UCSD-AML1 (cell line): ENCODE measurements around the gene HOXB7.

Experiments
- DNase-seq: peaks from one replicate; lab custom pipeline; 2025; ENCODE audit not compliant: unreplicated experiment; lab: John Stamatoyannopoulos, UW

The HOXB7 gene

DNA sequence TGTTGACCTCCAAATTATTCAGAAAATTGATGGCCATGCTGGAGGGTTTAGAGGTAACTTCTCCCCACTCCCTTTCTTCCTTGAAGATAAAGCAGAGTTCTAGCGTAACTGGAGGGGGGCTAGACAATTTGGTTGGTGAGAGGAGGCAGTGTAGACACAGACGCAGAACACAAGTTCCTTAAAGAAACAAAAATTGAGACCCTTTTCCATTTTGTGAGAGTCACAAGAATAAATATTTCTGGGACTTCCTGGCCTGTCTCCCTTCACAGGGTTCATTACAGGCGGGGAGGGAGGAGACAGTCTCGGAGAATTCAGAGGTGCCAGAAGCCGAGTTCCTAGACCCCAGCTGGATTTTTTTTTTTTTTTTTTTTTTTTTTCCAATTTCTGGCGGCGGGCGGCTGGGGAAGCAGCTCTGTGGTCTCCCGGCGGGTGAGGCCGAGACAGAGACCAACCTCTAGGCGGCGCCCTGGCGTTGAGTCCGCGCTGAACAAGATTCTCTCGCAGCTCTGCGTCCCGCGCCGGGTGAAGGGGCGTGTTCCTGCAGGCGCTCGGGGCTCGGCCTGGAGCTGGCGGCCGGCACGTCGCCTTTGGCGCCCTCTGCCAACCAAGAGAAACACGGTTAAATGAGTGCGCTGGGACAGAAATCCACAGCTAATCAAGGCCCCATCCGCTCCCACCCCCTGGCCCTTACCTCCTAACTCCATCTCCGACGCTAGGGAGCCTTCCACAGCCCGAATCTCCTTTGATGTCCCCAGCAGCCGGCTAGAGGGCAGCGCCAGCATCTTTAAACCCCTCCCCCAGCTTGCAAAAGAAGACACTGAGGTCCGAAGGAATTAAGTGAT, 25.6 kb upstream of the HOXB7 start:
- peak; percentile 87 for DNase-seq

DNA sequence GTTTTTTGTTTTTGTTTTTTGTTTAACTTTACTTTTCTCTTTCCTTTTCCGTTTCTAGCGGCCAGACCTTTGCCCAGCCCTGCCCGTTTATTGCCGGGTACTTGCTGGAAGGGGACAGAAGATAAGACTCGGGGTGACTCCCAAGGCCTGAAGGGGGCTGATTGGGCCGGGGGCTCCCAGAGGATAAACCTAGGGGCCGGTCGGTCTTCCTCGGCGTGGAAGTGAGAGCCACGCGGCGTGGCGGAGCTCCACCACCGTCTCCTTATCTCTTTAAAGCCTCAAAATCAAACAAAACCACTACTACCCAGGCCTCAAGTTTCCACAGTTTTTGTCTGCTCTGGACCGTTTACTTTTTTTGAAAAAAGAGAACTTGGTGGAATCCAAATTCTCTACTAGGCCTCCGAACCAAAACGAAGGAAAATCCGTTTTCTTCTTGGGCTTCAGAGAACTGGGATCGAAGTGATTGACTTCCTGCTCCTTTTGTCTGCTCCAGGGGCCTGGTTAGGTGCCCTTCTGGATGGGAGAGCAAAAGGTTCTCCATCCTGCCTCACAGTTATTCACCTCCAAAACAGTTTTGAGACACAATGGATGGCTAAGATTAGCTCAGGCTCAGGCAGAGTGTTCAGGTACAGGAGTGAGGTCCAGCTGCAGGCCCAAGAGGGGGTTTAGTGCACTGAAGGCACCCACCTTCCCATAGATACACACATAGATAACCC, 23.8 kb upstream of the HOXB7 start:
- no peak for DNase-seq

DNA sequence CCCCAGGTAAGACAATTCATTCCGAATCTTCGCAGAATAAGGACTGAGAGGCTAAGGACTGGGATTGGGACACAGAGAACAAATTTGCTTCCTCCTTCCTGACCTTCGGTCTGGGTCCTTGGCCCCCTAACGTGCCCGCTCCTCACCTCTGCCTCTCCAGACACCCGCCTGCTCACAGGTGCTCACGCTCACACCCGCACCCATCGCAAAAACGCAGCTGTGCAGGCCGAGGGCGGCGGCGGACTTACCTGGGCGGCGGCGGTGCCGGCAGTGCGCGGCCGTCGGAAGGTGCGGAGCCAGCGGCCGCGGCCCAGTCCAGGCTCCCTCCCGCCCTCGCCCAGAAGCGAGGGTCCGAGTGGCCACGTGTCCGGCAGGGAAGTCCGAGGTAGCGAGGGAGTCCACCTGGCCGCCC, 22.5 kb upstream of the HOXB7 start:
- no peak for DNase-seq

DNA sequence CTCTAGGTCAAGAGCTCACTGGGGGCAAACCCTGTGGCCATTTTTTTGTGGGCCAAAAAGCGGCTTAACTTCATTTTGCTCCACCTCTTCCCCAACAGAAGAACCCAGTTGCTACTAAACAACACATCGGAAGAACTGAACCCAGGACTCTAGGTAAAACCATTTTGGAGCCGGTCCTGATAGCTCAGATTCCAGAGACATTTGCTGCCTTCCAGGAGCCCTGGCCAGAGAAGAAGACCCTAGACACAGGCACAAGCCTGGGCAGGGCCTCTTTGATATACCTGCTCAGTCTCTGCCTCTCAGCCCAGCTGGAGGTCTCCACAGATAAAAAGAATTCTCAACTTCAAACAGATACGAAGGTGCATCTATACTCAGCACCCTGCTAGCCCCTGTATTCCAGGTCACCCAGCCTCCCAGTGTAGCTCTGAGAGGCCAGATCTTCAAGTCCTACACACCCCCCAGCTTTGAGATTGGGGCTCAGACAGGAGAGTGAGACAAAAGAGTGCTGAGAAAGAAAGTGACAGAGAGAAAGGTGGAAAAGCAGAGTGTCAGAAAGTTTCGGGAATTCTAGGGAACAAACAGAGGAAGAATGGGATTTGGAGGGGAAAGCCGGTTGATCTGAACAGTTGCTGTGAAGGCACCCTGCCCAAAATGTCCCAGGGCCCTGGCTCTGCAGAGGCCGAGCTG, 21.9 kb upstream of the HOXB7 start:
- no peak for DNase-seq

DNA sequence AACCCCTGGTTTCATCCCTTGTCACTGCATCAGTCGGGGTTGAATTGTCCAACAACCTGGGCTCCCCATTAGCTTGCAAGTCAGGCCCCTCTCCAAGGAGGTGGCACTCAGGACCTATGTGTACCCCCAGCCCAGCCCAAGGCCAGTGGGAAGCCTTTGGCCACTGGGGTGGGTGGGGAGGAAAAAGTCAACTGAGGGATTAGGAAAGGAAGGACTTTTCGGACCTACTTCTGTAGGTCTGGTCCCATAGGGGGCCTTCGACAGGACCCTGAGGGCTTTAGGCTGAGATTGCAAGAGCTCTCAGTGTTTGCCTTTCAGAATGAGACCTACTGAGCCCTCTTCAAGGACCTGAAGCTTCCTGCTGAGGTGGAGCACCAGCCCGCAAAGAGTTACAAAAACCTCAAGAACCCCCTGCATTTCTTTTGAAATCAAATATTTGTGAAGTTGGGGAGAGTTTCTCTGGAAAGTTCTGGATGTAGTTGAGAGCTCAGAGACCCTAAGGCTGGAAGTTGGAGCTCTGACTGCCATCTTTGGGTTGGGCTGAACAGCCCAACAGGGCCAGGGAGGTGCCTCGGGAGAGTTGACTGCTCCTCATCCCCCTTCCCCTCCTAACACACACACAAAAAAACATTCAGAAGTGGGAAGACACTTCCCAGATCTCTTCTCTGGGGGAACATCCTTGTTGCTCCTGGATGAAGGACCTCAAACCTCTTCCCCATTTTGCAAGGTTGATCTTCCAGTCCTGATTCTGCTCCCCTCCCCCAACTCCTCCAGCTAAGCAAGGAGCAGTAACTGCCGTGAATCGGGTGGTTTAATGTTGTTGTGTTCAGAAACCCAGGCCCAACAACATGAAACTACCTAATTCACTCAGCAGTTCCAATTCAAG, 21.1 kb upstream of the HOXB7 start:
- no peak for DNase-seq

DNA sequence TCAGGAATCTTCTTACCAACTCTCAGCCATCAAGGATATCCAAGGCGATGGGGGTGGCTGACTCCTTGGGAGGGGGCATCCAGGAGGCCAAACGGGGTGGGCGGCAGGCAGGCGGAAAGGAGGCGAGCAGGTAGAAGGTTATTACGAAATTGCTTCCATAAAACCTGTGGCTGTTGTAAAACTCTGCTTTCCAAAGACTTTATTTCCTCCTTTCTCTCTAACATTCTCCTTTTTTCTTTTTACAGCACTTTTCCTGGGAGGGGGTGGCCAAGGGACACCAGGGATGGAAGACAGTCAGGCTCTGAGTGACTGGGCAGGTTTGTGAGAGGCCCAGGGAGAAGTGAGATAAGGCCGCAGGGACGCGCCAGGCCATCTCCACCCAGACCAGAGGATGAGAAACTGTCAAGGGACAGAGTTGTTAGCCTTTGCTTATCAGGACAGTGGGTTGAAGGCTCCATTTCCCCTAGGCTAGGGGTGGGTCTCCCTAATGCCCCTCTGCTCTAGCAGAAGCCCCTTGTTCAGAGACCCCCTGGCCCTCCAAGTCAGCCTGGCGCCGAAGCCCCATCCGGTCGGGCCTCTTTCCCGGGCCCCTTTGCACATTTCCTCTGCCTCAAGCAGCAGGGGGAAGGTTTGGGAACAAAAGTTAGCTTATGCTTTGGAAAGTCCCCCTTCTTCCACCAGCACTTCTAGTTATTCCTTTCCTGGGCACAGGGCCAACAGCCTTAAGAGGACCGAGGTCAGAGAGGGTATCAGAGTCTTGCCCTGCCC, 20.3 kb upstream of the HOXB7 start:
- DNase-seq, result no peak

DNA sequence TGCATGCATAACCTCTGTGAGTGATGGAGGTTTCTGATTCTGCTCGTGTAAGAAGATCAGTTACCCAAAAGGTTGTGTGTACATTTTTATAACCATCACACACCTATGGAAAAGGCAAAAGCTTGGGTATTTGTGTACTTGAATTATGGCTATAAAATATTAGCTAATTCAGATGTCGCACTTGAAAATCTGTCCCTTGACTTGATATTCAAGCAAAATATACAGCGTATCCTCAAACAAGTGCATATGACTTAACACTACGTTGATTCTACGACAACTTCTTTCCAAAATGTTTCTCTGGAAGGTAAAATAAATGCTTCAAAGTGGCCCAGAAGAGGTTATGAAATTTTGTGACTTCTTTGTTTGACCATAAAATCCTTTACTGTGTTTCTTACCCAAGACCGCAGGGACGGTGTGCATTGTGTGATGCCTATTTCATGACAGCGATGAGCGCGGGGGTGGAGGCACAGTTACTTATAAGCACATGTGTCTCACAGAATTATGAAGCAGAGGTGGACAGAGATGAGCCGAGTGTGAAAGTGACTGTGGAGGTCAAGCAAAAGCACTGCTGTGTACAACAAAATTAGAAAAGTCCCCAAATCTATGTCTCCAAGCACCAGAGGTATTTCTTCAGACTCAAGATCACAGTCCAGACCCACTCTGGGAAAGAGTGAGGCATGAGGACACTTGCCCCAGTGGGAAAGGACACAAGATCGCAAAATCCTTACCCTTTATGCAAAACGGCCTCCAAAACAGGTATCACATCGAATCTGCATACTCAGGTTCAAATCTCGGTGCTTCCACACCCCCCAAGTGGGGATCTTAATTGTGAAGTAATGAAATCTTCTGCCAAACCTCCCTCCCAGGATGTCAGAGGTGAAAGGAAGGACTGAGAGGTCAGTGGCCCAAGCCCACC, 19.4 kb upstream of the HOXB7 start:
- no peak for DNase-seq

DNA sequence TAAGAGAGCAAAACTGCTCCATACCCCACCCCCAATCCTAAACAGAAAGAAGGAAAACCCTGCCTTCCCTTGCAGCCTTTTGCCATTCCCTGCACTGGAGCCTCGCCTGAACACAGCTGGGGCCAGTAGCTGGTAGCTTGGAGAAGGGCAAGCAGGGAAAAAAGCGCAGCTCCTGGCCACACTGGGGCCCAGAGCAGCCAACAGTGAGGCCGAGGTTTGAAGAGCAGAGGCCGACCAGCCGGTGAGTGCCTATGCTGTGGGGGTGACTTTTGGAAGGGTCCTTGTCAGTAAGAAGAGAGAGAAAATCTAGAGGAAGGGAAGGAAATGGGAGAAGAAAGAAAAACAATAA, 18.6 kb upstream of the HOXB7 start:
- DNase-seq, result no peak

DNA sequence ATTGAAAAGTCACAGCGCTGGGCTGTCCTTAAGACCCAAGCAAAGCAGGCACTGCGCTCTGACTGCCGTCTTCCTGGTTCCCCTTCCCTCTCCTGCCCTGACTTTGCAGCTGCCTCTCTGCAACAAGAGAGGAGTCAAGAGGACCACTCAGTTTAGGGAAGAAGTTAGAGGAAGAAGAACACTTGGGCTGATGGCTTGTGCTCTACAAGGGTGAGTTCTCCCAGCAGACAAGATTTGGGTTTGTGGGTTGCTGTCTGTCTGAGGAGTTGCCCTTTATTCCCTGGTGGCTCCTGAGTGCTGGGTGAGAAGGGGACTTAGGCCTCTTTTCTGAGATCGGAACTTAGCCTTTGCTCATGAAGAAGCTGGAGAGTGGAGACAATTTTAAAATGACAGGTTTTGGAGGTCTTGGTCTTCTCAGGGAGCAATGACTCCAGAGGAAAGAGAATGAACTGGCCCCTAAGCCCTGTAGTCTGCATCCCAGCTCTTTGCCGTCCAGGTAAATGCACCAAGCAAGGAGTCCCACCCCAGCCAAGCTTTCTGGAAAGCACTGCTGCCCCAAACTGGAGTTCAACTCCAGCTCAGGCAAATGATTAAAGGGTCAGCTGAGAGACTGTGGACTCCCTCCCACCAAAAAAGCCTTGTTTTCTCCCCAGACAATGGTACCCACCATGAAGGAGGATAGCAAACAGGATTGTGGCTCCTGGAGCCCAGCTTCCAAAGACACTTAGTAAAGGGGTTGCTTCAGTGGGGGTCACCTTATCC, 18.0 kb upstream of the HOXB7 start:
- no peak for DNase-seq

DNA sequence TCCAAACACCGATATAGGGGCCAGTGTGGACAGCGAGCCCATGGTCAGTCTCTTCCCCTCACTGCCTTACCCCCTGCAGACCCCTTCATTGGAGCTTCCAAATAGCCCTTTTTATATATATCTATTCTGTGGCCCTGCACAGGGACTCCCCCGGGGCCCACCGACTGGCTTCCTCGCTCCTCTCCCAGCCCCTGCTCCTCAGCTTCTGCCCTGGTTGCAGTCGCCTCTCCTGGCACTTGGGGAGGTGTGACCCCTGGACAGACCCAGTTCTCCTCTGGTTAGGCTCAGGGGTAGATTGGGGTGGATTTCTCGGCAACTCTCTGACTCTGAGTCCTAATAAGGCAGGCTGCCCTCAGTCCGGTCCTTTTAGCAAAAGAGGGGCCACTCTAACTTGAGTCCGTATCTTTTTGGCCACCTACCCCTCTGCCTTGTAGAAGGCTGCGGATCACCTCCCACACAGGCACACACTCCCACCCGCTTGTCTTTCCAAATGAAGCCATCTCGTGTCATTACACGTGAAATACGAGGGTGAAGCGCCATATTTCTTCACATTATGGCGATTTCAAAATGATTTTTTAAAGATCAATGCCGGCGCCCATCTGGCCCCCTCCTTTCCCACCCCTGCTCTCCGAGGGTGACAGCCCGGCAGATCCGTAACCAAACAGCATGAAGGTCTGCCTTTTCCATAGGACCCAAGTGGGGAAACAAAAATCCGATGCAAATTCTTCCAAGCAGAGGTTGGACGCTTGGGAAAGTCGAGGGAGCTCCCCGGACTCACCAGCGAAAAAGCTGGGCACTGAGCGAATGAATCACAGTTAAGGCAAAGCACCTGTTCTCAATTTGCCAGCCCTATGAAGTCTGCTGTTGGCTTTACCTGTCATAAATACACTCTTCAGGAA, 17.1 kb upstream of the HOXB7 start:
- no peak for DNase-seq

DNA sequence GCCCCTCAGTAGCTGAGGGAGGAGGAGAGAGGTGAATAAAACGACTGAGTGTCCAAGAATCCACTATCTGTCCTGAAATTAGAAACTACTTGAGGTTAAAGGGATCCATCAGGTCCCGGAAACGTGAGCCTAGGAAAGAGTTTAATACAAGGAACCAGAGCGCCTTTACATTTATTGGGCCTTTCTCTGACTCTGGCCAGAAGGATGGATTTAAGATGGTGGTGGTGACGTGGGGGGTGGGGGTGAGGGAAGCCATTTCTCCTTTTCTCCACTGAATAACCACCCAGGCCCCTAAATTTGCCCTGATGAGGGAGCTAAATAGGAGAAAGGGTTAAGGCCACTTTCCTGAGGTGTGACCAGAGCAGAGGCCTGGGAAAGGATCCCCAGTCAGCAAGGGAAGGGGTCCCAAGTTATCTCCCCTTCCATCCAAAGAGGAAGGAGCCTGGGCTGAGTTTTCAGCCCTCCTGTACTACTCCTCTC, 16.3 kb upstream of the HOXB7 start:
- no peak for DNase-seq

DNA sequence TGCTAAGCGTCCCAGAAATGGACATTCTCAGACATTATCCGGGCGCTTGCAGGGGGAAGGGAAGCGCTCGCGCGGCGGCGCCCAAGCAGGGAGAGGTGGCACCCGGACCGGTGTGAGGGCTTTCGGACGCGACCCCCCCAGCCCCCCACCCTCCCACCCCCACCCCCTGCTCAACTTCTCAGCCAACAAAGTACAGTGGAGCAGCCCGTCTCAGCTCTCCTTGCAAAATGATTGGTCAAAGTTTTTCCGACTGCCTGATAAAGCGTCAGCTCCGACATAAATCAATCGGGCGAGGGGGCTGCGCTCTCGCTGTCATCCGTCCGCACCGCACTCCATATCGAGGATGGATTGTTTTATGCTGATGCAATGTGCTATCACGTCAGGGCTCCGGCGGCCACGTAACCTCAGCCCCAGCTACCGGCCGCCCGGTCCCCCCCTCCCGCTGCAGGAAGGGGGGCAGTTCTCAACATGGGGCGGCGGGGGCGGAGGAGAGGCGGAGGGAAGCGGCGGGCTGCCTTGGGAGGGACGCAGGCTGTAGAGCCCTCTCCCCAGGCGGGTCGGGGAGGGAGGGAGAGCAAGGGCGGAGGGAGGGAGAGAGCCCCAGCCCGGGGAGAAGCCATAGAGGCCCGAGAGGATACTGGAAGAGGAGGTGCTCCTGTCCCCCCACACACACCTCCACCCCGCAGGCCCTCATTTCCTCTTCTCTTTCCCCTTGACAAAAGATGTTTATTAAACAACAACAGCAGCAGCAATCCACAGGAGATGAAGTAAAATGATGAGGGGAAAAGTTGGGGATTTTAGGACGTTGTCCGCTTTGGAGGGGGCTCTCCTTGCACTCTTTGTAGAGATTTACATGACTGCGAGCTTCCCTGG, 15.7 kb upstream of the HOXB7 start, which contains the start of gene HOXB9:
Gene HOXB9 (minus strand): TSS at position 114 of the 873 bp plus-strand sequence. CDS start 89 bp downstream, at position 25.
- no peak for DNase-seq

DNA sequence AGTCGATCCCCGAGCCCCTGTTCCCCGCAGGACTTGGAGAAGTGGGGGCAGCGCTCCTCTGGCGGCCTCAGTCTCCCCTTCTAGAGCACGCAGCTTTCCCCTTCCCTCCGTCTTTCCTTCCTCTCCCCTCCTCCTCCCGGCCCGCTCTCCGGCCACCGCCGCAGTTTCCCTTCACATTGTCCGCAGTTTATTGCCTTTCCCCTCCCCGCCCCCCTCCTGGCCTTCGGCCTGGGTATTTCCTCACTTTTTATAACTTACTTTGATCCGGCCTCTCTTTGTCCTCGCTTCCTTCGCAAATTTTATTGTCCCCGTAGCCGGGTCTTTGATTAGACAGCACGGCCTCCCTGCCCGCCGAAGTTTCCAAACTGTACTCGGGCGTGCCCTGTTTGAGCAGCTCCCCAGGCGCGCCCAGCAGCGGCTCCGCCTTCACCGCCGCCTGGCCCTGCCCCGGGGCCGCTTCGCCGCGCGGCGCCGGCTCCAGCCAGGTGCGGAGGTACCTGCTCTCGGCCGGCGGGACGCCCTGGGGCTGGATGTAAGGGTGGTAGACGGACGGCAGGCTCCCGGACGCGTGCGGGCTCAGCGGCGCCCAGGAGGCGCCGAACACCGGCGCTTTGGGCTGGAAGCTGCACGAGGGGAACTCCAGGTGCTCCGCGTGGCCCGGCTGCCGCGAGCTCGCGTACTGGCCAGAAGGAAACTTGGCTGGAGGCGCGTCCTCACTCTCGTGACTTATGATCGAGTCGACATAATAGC, 14.9 kb upstream of the HOXB7 start:
- DNase-seq, result no peak

DNA sequence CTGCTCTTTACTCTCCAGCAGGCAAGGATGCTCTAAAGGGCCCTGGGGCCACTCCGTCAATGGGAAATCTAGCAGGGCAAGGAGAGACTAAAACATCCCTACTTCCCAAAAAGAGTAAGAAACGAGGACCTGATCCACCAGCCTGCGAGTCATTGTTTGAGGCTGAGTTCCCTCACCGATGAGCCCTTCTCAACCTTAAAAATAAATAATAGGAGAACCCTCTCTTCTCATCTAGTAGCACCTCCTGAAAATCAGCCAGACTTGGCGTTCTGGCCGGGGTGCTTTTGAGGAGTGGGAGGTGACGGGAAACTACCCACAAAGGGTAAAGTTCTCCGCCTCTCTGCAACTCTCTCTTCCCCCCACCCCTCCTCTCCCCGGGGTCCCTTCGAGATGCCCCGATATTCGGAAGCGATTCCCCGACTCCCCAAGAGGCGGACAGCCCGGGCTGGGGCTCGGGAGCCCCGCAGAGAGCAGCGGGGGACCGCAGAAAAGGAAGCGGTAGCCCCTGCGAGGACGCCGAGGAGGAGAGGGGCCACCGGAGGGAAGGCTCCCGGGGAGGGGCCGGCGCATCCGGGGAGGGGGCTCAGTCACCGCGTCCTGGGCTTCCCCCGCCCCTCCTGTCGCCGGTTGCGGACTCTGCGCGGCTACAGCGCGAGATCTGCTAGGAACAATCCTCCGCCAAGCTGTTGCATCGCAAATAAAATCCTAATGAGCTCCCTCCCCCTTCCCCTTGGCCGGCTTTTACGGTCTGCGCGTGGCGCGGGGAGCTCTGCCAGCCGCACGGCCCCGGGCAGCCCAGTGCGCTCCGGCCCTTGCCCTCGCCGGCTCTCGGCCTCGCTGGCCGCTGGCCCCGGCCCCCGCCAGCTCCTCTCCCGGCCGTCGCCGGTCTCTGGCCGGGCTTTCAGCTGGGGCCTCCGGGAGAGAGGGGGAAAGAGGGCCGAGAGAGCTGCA, 14.0 kb upstream of the HOXB7 start:
- DNase-seq, result no peak
